GM21786 (cell line): ENCODE data around the gene TSG101.

Source experiments
- ATAC-seq: cut with Tn5 transposase; IDR thresholded peaks from one replicate; pipeline ENCODE4 v1.9.1; 2021; ENCODE audit not compliant: unreplicated experiment

Gene TSG101, protein sequence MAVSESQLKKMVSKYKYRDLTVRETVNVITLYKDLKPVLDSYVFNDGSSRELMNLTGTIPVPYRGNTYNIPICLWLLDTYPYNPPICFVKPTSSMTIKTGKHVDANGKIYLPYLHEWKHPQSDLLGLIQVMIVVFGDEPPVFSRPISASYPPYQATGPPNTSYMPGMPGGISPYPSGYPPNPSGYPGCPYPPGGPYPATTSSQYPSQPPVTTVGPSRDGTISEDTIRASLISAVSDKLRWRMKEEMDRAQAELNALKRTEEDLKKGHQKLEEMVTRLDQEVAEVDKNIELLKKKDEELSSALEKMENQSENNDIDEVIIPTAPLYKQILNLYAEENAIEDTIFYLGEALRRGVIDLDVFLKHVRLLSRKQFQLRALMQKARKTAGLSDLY

DNA sequence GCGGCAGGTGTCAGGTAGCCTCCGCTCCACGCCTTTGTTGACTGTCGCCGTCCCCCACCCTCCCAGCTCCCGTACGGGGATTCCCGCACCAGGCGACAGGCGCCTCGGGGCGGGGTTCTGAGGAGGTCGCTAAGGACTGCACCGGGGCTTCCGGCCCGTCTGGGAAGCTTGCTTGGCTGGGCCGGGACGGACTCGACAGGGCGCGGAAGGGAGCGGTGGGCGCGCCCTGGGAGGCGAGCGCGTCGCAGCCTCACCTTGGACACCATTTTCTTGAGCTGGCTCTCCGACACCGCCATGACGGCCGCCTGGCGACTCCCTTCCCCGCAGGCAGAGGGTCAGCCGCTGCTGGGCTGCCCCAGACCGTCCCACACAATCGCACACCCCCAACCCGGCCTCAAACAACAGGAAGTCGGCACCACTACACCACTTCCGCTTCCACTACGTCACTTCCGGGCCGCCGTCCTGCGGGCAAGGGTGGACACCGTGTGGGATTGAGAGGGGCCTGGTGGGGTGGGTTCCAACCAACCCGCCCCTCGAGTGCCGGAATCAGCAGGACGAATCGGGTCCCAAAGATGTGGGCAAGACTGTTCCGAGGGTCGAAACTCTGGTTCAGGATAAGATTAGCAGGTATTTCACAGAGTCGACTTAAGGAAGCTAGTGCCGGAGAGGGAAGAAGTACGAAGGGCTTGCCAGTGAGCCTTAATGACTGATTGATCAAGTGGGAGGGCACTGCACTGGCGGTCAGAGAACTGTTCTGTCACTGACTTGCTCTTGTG is at the start of gene TSG101:
Gene TSG101, minus strand, starts transcription at position 422 of the 776 bp plus-strand sequence. Its CDS starts 126 bp downstream, at position 296.
- ATAC-seq = peak; percentile 97

DNA sequence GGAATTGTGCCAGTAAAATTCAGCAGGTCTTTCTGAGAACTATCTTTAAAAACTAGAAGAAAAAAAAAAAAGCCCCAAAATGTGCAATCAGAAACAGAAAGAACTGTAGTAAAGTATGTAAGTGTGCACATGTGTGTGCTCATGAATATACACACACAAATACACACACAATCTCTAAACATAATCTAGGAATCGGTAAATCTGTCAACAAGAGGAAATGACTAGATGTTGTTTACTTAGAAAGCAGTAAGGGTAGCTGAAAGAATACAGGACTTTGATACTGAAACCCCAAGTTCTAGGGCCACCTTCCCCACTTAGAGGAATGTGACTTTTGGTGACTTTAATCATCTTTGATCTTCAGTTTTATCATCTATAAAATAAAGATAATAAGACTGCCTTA is 48.6 kb upstream of the TSG101 start:
- no peak for ATAC-seq

DNA sequence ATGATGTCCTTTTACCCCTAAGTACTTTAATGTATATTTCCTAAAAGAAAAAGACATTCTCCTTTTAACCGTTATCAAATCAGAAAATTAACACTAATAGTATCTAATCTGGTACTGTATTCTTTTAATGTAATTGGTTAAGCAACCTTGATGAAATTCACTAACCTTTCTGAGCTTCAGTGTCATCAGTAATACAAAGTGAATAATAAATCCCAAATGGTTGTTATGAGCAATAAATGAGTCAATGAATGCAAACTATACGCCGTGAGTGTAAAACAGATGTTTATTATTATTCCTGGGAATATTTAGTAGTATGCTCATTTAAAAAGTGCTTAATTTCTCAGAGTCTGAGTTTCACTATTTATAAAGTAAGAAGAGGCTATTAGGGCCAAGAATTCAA is 40.3 kb upstream of the TSG101 start:
- ATAC-seq = no peak

DNA sequence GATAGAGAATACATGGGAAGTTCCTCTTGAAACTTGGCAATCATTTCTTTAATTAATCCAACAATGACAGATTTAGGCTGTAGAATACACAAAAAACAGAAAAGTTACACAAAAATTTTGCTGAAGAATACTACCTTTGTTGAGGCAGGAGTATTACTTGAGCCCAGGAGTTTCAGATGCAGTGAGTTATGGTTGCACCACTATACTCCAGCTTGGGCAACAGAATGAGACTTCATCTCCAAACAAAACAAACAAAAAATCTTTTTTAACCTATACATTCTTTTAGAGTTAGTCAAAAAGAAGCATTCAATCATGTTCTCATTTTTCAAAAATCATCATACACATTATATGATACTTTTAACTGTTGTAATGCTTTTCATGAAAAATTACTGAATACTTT is 39.7 kb upstream of the TSG101 start:
- ATAC-seq = no peak

DNA sequence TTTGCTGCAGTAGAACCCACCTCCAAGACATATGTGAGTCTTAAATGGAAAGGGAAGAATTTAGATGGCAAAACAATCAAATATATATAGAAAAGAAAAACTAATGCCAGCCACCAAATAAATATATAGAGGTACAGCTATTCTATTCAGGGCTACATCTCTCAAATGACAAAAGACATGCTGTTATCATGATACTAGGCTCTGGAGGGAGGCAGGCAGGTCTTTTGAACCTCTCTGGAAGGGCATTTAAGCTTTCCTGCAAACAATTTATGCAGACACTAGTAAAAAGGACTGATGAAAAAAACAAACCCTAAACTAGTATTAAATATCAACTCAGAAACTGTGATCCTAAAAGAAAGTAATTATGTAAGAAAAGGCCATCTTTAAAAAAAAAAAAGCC is 37.4 kb upstream of the TSG101 start:
- no peak for ATAC-seq

DNA sequence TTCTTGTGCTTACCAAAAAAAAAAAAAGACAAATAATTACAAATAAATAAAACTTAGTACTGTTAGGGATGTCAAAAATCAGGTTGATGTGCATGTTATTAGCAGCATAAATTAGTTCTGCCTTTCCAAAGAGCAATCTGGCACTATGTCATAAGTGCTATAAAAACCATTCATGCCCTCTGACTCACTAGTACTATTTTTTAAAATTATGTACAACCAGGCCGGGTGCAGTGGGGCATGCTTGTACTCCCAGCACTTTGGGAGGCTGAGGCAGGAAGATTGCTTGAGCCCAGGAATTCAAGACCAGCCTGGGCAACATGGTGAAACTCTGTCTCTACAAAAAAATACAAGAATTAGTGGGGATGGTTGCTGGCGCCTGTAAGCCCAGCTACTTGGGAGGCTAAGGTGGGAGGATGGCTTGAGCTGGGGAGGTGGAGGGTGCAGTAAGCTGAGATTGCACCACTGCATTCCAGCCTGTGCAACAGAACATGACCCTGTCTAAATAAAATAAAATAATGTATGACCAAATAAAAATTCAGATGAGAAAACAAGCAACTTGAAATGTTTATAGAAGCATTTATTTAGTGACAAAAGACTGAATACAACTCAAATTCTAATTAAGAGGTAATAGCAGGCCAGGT is 36.5 kb upstream of the TSG101 start:
- ATAC-seq = no peak

DNA sequence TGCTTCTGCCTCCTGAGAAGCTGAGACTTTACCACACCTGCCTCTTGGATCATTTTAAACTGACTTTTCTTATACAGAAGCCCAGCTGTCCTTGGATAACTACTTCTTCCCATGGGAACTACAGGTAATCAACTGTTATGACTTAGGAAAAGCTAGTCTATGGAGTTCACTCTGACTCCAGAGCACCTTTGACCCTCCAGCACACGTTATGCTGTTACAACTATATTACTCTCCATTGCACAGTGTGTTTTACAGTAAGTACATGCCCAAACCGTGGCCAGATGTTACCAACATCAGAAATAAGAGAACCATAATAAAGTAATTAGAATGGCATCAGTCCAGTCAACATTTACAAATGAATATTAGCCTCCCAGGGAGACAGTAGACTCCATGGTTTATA is 21.3 kb upstream of the TSG101 start:
- no peak for ATAC-seq

DNA sequence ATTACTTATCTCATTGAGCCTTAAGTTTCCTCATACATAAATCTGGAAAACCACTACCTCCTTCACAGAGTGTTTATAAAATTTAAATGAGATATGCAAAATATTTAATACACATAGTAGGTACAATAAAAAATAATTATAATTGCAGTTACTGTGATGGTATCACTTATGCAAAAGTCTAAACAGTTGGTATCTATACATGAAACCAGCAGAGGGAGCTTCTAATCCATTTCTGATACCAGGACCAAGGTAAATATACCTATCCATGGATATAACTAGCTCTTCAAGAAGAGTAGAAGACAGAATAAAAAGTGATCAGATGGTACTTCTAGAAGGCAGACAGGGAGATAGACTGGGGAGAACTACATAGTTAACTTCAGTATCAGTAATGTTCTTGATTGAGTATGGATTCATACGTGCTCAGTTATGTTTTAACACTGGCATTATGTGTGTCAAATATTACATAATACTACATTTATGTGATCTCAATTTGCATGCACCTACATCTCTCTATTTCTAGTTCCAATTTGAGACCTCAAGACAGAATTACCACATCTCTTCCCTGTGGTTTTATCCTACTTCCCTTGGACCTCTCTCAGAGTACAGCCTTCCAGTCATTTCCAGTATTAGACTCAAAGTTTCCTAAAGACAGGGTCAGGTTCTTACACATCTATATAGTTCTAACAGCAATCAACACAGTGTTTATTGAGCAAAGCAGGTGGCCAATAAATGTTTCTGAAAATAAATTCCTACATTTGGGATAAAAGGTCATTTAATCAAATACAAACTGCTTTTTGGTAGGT is 13.7 kb upstream of the TSG101 start:
- ATAC-seq = no peak

DNA sequence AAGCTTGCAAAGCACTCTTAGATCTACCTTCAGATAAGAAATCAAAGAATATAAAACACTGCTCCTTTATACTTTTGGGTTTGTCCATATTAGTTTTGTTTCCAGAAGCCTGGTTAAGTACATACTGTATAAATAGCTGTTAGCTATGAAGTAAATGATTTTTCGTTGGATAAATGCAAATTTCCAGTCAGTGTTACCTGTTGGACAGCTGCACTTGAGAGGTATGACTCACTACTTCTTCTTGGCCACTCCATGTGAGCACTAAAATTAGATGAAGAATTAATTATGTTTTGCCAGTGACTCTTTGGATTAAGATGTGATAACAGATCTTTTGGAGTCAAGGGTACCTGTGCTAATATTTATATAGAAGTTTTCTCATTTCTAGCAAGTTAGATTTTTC is 9.5 kb upstream of the TSG101 start:
- ATAC-seq = no peak

DNA sequence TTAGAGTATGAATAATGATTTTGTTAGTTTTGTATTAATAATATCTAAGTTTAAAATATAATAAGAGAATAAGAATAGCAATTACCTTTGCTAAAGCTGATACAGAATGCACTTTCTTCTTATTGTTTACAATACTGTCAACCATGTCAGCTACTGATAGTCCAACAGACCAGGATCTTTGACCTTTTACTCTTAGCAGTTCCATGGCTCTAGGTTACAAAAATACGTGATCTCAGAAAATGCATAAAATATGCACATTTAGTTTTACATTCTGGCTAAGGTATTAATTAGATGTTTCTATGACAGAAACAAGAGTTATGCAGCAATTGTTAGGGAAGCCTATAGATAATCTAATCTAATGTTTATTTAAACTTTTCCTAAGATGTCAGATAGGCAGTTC is 7.5 kb upstream of the TSG101 start:
- ATAC-seq = no peak

DNA sequence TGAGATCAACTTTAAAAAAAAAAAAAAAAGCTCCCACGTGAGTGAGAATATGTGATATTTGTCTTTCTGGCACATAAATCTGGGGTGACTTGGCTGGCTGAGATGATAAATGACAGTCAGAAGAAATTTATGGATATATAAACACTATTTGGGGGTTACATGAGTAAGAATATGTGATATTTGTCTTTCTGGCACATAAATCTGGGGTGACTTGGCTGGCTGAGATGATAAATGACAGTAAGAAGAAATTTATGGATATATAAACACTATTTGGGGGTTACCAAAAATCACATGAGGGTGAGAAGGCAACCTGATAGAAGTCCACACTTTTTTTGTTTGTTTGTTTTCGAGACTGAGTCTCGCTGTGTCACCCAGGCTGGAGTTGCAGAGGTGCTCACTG is 6.6 kb upstream of the TSG101 start:
- ATAC-seq = no peak

DNA sequence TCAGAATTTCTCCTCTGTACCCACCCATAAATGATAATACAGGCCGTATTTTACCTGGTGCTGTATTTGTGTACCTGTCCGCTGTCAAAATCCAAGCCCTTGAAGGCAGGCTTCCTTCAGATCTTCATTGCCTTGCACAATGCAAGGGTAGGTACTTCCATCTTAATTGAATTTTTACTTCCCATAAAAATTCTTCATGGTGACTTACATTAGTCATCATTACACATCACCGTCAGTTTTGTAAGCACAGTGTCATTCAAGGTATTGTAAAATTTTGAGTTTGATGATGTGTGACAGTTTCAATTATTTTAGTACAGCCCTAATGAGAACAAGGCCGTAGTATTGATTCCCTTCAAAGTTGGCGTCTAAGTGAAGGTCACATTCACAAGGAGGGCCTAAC is 770 bp upstream of the TSG101 start:
- no peak for ATAC-seq

DNA sequence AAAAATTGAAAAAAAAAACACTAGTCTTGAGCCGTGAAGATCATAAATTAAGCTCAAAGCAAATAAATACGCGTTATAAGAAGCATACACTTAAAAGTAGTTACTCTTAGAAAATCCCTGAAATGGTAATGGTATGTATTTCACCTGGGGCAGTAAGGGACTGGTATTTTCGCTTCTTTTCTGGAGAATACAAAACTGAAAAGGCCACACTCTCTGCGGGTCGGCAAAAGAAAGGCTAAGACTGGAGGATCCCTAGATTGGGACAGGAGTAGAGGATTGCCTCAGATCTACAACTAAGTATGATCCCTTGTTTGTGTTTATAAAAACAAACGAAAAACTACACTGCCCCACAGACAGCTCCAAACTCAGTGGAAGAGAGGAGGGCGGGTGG is 617 bp downstream of the TSG101 start:
- ATAC-seq = no peak

DNA sequence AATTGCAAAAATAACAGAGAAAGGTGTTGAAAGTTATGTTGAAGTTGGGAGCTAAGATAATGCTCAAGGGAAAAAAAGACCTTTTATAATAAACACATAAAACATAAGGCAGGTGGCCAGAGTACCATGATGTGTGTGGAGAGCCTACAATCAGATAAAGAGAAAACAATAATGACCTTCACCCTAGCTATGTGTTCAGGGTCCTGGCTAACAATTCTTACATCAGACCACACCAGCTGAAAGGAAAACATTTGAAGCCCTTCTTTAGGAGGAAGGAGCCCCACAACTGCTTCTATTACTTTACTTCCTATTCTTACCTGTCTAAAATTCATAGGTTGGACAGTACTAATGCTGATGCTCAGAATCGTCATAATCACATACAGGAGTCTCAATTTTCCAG is 2.5 kb downstream of the TSG101 start:
- no peak for ATAC-seq

DNA sequence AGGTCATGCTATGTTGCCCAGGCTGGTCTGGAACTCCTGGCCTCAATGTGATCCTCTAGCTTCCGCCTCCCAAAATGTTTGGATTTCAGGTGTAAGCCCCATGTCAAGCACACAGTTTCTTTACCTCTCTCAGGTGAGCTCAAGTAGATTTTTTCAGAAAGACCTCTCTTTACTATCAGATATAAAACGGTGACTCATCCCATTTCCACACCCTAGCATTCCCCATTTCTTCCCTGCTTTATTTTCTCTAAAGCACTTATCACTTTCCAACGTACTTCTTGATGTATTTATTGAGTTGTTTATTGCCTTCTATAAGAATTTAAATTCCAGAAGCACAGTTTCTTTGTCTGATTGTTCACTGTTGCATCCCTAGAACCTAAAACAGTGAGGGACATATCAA is 3.7 kb downstream of the TSG101 start:
- ATAC-seq = no peak

DNA sequence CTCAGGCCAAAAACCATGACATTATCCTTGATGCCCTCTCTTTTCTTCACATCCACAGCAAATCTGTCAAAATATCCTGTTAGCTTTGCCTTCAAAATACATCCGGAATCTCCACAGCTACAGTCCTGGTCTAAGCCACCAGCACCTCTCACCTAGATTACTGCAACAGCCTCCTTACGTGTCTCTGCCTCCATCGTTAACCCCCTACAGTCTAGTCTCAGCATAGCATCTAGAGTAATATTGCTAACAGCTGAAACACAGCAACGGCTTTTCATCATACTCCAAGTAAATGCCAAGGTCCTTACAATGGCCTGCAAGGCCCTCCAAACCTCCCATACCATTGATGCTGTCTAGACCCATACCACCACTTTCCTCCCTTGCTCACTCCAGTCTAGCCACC is 4.4 kb downstream of the TSG101 start:
- ATAC-seq = no peak

DNA sequence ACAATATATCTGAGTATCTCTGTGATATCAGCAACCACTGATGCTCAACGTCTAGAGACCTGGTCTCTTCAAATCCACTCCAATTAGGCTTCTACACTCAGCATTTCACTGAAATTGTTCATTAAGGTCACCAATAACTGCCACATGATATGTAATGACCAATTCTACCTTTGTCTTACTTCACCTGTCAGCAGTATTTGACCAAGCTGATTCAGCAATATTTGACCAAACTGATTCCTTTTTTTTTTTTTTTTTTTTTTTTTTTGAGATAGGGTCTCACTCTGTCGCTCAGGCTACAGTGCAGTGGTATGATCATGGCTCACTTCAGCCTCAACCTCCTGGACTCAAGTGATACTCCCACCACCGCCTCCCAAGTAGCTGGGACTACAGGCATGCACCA is 5.6 kb downstream of the TSG101 start:
- no peak for ATAC-seq

DNA sequence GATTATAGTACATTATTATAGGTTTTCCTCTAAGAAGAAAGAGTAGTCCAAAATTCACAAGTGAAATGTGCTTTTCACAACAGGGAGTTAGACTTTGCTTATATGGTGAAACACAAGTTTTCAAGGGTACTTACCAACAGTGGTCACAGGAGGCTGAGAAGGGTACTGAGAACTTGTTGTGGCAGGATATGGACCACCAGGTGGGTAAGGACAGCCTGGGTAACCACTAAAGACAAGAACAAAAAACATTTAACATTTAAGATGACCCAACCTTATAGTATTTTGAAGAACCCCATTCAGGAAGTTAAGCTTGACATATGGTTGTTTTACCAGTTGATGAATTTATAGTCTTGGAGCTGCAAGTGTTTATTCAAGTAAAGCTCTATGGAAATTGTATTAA is 24.4 kb downstream of the TSG101 start:
- no peak for ATAC-seq

DNA sequence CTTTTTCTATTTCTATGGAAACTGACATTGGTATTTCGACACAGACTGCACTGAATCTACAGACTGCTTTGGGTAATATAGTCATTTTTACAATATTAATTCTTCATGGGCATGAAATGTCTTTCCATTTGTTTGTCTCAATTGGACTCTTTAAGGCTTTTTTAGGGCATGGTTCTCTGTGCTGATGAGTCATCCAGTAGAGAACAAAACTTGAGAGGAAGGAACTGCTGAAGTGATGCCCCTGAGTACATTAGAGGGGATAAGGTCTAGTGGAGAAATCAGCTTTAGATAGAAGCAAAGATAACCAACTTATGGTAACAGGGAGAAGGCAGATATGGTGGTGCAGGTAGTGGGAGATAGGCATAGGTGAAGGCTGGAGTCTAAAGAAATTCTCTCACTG is 25.1 kb downstream of the TSG101 start:
- ATAC-seq = no peak

DNA sequence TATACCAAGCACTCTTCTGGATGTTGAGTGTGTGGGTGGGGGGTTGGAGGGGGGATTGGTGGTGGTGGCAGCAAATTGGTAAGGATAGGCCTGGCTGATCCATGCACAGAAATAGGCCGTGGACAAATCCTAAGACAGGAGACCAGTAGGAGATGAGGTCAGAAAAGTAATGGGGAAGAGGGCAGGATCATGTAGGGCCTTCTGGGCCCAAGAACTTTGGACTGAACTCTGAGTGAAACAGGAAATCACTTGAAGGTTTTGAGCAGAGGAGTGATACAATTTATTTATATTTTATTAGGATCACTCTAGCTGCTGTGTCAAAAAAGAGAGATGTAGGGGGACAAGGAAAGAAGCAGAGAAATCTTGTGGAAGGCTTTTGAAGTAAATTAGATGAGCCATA is 28.7 kb downstream of the TSG101 start:
- ATAC-seq = no peak

DNA sequence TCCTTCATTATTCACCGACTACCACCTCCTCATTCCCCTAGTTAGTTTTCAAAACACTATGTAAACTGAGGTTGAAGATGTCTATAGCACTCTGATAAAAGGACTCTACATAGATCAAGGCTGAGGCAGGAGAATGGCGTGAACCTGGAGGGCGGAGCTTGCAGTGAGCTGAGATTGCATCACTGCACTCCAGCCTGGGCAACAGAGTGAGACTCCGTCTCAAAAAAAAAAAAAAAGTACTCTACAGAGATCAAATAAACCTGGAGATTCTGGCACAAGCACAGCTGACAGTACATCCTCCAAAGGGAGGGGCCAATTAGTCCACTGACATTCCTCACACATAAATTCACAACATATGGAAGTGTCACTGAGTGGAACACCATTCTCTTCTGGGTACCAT is 31.0 kb downstream of the TSG101 start:
- ATAC-seq = no peak
